Body of pancreas (tissue), 4 donors: ENCODE data around the gene CMSS1. TPM values are rescaled to one million over a fixed set of nuclear protein-coding genes. Genes with fewer than 3 reads are reported as not detected.

Experiments
- ATAC-seq: fragments of 150-250 bp; one replicate; pipeline ENCODE4 v1.9.1; 2016
- DNase-seq, 4 donors: peaks; one replicate each; pipeline ENCODE4 v3.0.0-alpha.2; 2019
- H3K27ac ChIP-seq, 4 donors: fragments of 200-600 bp; sonication (generic); 1 replicate in 3 of 4; 2 replicates in 1 of 4; pipeline versions ENCODE4 v1.5.1 to v1.6.1; 2016 to 2019; ENCODE audit warnings: mild to moderate bottlenecking in 1 of 4, mixed read lengths in 1 of 4, moderate library complexity in 1 of 4
- H3K27me3 ChIP-seq, 2 donors: fragments of 200-600 bp; sonication (generic); one replicate each; pipeline ENCODE4 v1.6.0; 2016; ENCODE audit warnings: mild to moderate bottlenecking in 1 of 2
- H3K36me3 ChIP-seq, 2 donors: fragments of 200-600 bp; sonication (generic); replicated peaks in 1 of 2; 2 replicates each; pipeline ENCODE4 v1.5.1; 2016; ENCODE audit warnings: low read depth in 2 of 2; ENCODE audit not compliant: insufficient read depth in 1 of 2
- H3K4me1 ChIP-seq: fragments of 200-600 bp; sonication (generic); one replicate; pipeline ENCODE4 v1.6.0; 2016
- H3K4me3 ChIP-seq, 2 donors: fragments of 200-600 bp; sonication (generic); 1 replicate in 1 of 2; 2 replicates in 1 of 2; pipeline ENCODE4 v1.5.1; 2016 to 2019
- H3K9me3 ChIP-seq, 3 donors: fragments of 200-600 bp; sonication (generic); 1 replicate in 2 of 3; 2 replicates in 1 of 3; pipeline ENCODE4 v1.5.1; 2016
- CTCF ChIP-seq, 7 experiments: fragments of 450-650 bp in 4 of 7; fragments of 200-600 bp in 3 of 7; sonication (generic) in 3 of 7; IDR thresholded peaks; one replicate each; pipeline ENCODE4 v1.5.1; 2016 to 2019; ENCODE audit warnings: antibody characterized with exemption in 7 of 7
- POLR2A ChIP-seq, 3 donors: fragments of 450-650 bp; IDR thresholded peaks; one replicate each; pipeline ENCODE4 v1.6.1; 2016; ENCODE audit warnings: antibody characterized with exemption in 3 of 3, mild to moderate bottlenecking in 2 of 3
- WGBS, 2 donors: methylation state at CpG; one replicate each; pipeline ENCODE4 v1.1.5; 2017; 5-methylcytosine and 5-hydroxymethylcytosine counted together
- intact Hi-C: fragments of 100-400 bp; cut with DNase I; formaldehyde crosslinking; loops from one replicate; pipeline ENCODE4 v1.15.1; 2023
- total RNA-seq, 2 donors: library from RNA; depleted of rRNA; stranded (reverse); fragments of >200 nt; gene quantifications; one replicate each; pipeline ENCODE4 v1.1.0, GENCODE V29; 2016

CMSS1 gene
- total RNA-seq, 2 donors from 2014 or later = 3.9 to 21.4 TPM

- H3K36me3 ChIP-seq = no peaks in the 10 kb centered on the region
- TF ChIP-seq POLR2A (IDR thresholded peaks at IDR 0.05) = no peak
- H3K4me3 ChIP-seq = no peak overlapping the region
- intact Hi-C loops = no loop called here
- no peak overlapping the region for H3K27ac ChIP-seq
- no peaks in the 10 kb centered on the region for H3K4me1 ChIP-seq
- WGBS, 2 donors = 50 to 69% methylated on average over 1 of the region's 1 CpG
- DNase-seq = no peak
- ATAC-seq = no peak
- H3K9me3 ChIP-seq = no peaks in the 10 kb centered on the region
- H3K27me3 ChIP-seq = no peaks in the 10 kb centered on the region
These were observed 45.0 kb upstream of the CMSS1 start for GRCh38 chr3:99772671-99773070.

DNA sequence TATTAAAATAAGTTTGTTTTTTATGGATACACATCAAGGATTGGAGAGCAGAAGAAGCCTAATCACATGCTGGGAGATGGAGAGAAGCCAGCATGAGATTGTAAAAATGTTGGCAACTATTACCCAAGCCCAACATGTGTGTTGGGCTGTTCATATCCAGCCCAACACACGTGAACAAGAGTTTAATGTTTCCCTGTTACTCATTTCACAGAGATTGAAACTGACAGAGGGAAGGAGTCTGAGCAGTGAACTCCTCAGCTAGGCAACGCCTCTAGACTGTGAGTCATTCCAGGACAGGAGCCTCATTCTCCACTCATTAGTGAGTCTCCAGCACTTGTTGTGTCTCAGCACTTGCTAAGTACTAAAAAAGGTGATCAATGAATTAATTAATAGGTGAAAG lies 43.2 kb upstream of the CMSS1 start:
- ATAC-seq = no peak
- DNase-seq = no peak

DNA sequence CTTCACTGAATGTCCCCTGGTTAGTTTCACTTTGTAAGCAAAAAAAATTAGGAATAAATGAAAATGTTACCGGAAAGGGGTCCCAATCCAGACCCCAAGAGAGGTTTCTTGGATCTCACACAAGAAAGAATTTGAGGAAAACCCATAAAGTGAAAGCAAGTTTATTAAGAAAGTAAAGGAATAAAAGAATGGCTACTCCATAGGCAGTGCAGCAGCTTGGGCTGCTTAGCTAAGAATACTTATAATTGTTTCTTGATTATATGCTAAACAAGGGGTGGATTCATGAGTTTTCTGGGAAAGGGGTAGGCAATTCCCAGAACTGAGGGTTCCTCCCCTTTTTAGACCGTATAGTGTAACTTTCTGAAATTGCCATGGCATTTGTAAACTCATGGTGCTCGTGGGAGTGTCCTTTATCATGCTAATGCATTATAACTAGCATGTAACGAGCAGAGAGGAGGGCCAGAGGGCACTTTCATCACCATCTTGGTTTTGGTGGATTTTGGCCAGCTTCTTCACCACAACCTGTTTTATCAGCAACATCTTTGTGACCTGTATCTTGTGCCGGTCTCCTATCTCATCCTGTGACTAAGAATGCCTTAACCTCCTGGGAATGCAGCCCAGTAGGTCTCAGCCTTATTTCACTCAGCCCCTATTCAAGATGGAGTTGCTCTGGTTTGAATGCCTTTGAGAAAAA lies 41.0 kb upstream of the CMSS1 start:
- Histone ChIP-seq H3K27me3 (no peaks in the 10 kb centered on the region), H3K9me3 (no peaks in the 10 kb centered on the region), H3K36me3 (no peaks in the 10 kb centered on the region), H3K4me3 (no peak overlapping the region), H3K27ac (no peak overlapping the region), H3K4me1 (no peaks in the 10 kb centered on the region)
- ATAC-seq (no peak), DNase-seq (no peak)
- intact Hi-C loops = no loop called here
- TF ChIP-seq POLR2A (IDR thresholded peaks at IDR 0.05) = no peak
- TF ChIP-seq CTCF (IDR thresholded peaks at IDR 0.05) = no peak
- 56 to 72% methylated on average over 5 of the region's 5 CpGs for WGBS, 2 donors

More for the DNA sequence above, 43.2 kb upstream of the CMSS1 start:
- Histone ChIP-seq H3K4me3 (no peak overlapping the region), H3K36me3 (no peaks in the 10 kb centered on the region), H3K27ac (no peak overlapping the region), H3K4me1 (no peaks in the 10 kb centered on the region), H3K9me3 (no peaks in the 10 kb centered on the region), H3K27me3 (no peaks in the 10 kb centered on the region)
- TF ChIP-seq CTCF (IDR thresholded peaks at IDR 0.05) = no peak
- no peak for TF ChIP-seq POLR2A (IDR thresholded peaks at IDR 0.05)
- 49 to 50% methylated on average over 2 of the region's 2 CpGs for WGBS, 2 donors
- intact Hi-C loops = no loop called here

- intact Hi-C loops = no loop called here
- H3K4me3 ChIP-seq = no peak overlapping the region
- H3K4me1 ChIP-seq = no peaks in the 10 kb centered on the region
- WGBS, 2 donors = 69 to 73% methylated on average over 2 of the region's 2 CpGs
- H3K27ac ChIP-seq = no peak overlapping the region
- no peak for TF ChIP-seq POLR2A (IDR thresholded peaks at IDR 0.05)
- TF ChIP-seq CTCF (IDR thresholded peaks at IDR 0.05) = no peak
- no peaks in the 10 kb centered on the region for H3K36me3 ChIP-seq
- H3K9me3 ChIP-seq = no peaks in the 10 kb centered on the region
- DNase-seq (no peak), ATAC-seq (no peak)
- no peaks in the 10 kb centered on the region for H3K27me3 ChIP-seq
These were observed 40.5 kb upstream of the CMSS1 start for GRCh38 chr3:99777210-99777549.

- DNase-seq = no peak
These were observed 40.0 kb upstream of the CMSS1 start for GRCh38 chr3:99777708-99778107.

More at GRCh38 chr3:99777708-99778107, 40.0 kb upstream of the CMSS1 start:
- H3K4me1 ChIP-seq = no peaks in the 10 kb centered on the region
- no peaks in the 10 kb centered on the region for H3K27me3 ChIP-seq
- intact Hi-C loops = no loop called here
- TF ChIP-seq POLR2A (IDR thresholded peaks at IDR 0.05) (no peak), CTCF (IDR thresholded peaks at IDR 0.05) (no peak)
- no peak for ATAC-seq
- no peaks in the 10 kb centered on the region for H3K9me3 ChIP-seq
- no peak overlapping the region for H3K27ac ChIP-seq
- no peak overlapping the region for H3K4me3 ChIP-seq
- H3K36me3 ChIP-seq = no peaks in the 10 kb centered on the region
- 58 to 64% methylated on average over 2 of the region's 2 CpGs for WGBS, 2 donors
